Panc1 (cell line): ENCODE results near the gene NT5E. TPM values are rescaled to one million over a fixed set of nuclear protein-coding genes. Genes with fewer than 3 reads are reported as not detected.

Source experiments
- ATAC-seq: fragments of 200-7000 bp; cut with Tn5 transposase; 2 replicates; pipeline ENCODE4 v1.9.1; 2020; ENCODE audit warnings: mild to moderate bottlenecking, moderate library complexity
- BruUV-seq: library from RNA; stranded (reverse); fragments of 400-500 nt; replicated peaks from 2 replicates; lab custom pipeline; 2021; lab: Mats Ljungman, UMichigan
- CTCF ChIA-PET: fragments of 300-600 bp; sonication (Branson Sonifier 250); formaldehyde crosslinking; loops from one replicate; lab custom pipeline; 2022; ENCODE audit warnings: antibody characterized with exemption; lab: Charles Lee
- POLR2A ChIA-PET: fragments of 300-600 bp; sonication (Branson Sonifier 250); formaldehyde crosslinking; loops from one replicate; lab custom pipeline; 2022; ENCODE audit warnings: antibody characterized with exemption; lab: Charles Lee
- DNase-seq: peaks from one replicate; pipeline ENCODE4 v3.0.0-alpha.2; 2010; ENCODE audit warnings: low read depth, low spot score
- H3K27ac ChIP-seq: 2 replicates; pipeline ENCODE4 v1.5.1; 2011; ENCODE audit warnings: mild to moderate bottlenecking, low read length, inconsistent platforms
- H3K27me3 ChIP-seq: fragments of 200-500 bp; sonication (Bioruptor generic); 2 replicates; pipeline ENCODE4 v1.6.0; 2014; ENCODE audit warnings: low read length, inconsistent platforms; ENCODE audit not compliant: control insufficient read depth, insufficient read depth
- H3K36me3 ChIP-seq: fragments of 200-500 bp; sonication (Bioruptor generic); 2 replicates; pipeline ENCODE4 v1.5.1; 2014; ENCODE audit warnings: inconsistent platforms, mild to moderate bottlenecking, low read length, moderate library complexity; ENCODE audit not compliant: control insufficient read depth, insufficient read depth
- H3K4me1 ChIP-seq: 2 replicates; pipeline ENCODE4 v1.5.1; 2011; ENCODE audit warnings: inconsistent platforms, mild to moderate bottlenecking, low read length, moderate library complexity; ENCODE audit not compliant: control insufficient read depth, insufficient read depth
- H3K4me3 ChIP-seq, 2 experiments: 2 replicates each; pipeline ENCODE4 v1.5.1; 2011 to 2012; ENCODE audit warnings: low read depth in 2 of 2, low read length in 2 of 2, mild to moderate bottlenecking in 2 of 2, inconsistent platforms in 1 of 2, moderate library complexity in 1 of 2
- H3K9me3 ChIP-seq: fragments of 200-500 bp; sonication (Bioruptor generic); 2 replicates; pipeline ENCODE4 v1.5.1; 2014; ENCODE audit warnings: low read depth, mild to moderate bottlenecking, inconsistent platforms, low read length, moderate library complexity; ENCODE audit not compliant: control insufficient read depth, insufficient read depth
- POLR2AphosphoS5 ChIP-seq: IDR thresholded peaks from 2 replicates; pipeline ENCODE4 v1.6.1; 2012; ENCODE audit warnings: mild to moderate bottlenecking, low read depth, low read length, moderate library complexity
- SIN3A ChIP-seq: IDR thresholded peaks from 2 replicates; pipeline ENCODE4 v1.6.1; 2012; ENCODE audit warnings: low read depth, mild to moderate bottlenecking, low read length, moderate library complexity, borderline replicate concordance; ENCODE audit not compliant: insufficient read depth
- TCF7L2 ChIP-seq: IDR thresholded peaks from 2 replicates; pipeline ENCODE4 v1.6.1; 2011; ENCODE audit warnings: mild to moderate bottlenecking, low read depth, low read length, inconsistent platforms
- in situ Hi-C: cut with HindIII; loops from 2 replicates; pipeline ENCODE4 v1.10.0; 2016; ENCODE audit warnings: low sequenced_read_pairs, low pct_unique_long_range_greater_than_20kb
- intact Hi-C: fragments of 100-400 bp; cut with micrococcal nuclease; formaldehyde crosslinking; loops from one replicate; pipeline ENCODE4 v1.10.0; 2022; ENCODE audit not compliant: unreplicated experiment
- total RNA-seq: library from RNA; stranded (reverse); gene quantifications from one replicate; pipeline ENCODE4 v1.2.1, GENCODE V29; 2021; ENCODE audit not compliant: unreplicated experiment
- TF ChIP-seq, protein P1 (sequence below): fragments of 450-650 bp; IDR thresholded peaks from 2 replicates; pipeline ENCODE4 v1.5.1; 2017; ENCODE audit warnings: mild to moderate bottlenecking
- TF ChIP-seq, protein P2 (sequence below), 2 experiments: IDR thresholded peaks; 2 replicates each; pipeline ENCODE4 v1.6.1; 2011 to 2012; ENCODE audit warnings: low read depth in 2 of 2, control low read depth in 1 of 2, low read length in 1 of 2, mild to moderate bottlenecking in 1 of 2, moderate library complexity in 1 of 2; ENCODE audit not compliant: insufficient read depth in 1 of 2

Gene NT5E
- total RNA-seq, 1 experiment from 2014 or later, result 58.4 TPM

DNA sequence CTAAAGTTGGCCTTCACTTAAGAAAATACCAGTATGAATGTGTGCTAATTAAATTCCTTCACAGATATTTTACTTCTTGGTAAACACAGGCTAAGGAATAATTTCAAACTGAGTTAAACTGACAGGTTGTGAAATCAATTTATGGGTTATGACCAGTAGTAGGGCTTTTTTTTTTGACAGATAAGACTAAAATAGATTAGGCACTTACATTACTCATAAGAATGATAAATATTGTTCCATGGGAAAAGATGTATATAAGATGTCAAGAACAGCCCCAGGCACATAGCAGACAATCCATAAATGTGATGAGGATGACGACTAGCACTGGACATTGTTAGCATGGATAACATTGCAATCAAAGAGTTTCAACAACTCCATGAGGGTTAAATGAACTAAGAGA lies 22.9 kb downstream of the NT5E start:
- Histone ChIP-seq H3K27me3 (no peaks in the 10 kb centered on the region), H3K4me1 (peaks cover 19% of the 10 kb centered on the region), H3K36me3 (peaks cover 2% of the 10 kb centered on the region; the same call in 1 of the 2 replicates), H3K9me3 (no peaks in the 10 kb centered on the region), H3K27ac (no peak overlapping the region), H3K4me3 (no peak overlapping the region)
- intact Hi-C loops (no loop called here), in situ Hi-C loops (no loop called here)
- no TSS peak for BruUV-seq
- DNase-seq (no peak), ATAC-seq (no peak)
- ChIA-PET POLR2A (no interaction called here), CTCF (no interaction called here)
- no peak for TF ChIP-seq TCF7L2
- no peak for TF ChIP-seq SIN3A
- TF ChIP-seq, protein P1, sequence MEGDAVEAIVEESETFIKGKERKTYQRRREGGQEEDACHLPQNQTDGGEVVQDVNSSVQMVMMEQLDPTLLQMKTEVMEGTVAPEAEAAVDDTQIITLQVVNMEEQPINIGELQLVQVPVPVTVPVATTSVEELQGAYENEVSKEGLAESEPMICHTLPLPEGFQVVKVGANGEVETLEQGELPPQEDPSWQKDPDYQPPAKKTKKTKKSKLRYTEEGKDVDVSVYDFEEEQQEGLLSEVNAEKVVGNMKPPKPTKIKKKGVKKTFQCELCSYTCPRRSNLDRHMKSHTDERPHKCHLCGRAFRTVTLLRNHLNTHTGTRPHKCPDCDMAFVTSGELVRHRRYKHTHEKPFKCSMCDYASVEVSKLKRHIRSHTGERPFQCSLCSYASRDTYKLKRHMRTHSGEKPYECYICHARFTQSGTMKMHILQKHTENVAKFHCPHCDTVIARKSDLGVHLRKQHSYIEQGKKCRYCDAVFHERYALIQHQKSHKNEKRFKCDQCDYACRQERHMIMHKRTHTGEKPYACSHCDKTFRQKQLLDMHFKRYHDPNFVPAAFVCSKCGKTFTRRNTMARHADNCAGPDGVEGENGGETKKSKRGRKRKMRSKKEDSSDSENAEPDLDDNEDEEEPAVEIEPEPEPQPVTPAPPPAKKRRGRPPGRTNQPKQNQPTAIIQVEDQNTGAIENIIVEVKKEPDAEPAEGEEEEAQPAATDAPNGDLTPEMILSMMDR, result no peak
- TF ChIP-seq POLR2AphosphoS5, result no peak
- TF ChIP-seq, protein P2, sequence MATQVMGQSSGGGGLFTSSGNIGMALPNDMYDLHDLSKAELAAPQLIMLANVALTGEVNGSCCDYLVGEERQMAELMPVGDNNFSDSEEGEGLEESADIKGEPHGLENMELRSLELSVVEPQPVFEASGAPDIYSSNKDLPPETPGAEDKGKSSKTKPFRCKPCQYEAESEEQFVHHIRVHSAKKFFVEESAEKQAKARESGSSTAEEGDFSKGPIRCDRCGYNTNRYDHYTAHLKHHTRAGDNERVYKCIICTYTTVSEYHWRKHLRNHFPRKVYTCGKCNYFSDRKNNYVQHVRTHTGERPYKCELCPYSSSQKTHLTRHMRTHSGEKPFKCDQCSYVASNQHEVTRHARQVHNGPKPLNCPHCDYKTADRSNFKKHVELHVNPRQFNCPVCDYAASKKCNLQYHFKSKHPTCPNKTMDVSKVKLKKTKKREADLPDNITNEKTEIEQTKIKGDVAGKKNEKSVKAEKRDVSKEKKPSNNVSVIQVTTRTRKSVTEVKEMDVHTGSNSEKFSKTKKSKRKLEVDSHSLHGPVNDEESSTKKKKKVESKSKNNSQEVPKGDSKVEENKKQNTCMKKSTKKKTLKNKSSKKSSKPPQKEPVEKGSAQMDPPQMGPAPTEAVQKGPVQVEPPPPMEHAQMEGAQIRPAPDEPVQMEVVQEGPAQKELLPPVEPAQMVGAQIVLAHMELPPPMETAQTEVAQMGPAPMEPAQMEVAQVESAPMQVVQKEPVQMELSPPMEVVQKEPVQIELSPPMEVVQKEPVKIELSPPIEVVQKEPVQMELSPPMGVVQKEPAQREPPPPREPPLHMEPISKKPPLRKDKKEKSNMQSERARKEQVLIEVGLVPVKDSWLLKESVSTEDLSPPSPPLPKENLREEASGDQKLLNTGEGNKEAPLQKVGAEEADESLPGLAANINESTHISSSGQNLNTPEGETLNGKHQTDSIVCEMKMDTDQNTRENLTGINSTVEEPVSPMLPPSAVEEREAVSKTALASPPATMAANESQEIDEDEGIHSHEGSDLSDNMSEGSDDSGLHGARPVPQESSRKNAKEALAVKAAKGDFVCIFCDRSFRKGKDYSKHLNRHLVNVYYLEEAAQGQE (IDR thresholded peaks at IDR 0.05; ENCODE audit: insufficient read depth in 1 of 2, low read depth in 2 of 2, low read length in 1 of 2), result no peak

DNA sequence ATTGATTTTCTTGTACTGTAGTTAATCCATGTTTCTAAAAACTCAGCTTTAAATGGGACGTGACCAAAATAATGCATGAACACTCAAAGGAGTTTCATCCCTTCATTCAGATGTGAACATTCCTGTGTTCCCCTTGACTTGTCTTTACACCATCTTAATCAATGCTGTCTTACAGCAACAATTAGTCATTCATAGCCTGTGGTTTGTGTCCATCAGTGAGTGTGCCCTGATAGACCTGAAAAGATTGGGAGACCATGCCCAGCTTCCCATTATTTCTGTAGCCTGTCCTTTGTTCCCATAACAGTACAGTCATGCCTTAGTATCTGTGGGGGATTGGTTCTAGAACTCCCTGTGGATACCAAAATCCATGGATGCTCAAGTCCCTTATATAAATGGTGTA lies 23.9 kb downstream of the NT5E start:
- no peaks in the 10 kb centered on the region for H3K9me3 ChIP-seq
- in situ Hi-C loops, result no loop called here
- peaks cover 2% of the 10 kb centered on the region for H3K36me3 ChIP-seq
- H3K27me3 ChIP-seq, result no peaks in the 10 kb centered on the region
- no peak overlapping the region for H3K27ac ChIP-seq
- intact Hi-C loops, result no loop called here
- DNase-seq, result no peak
- CTCF ChIA-PET, result no interaction called here
- BruUV-seq, result no TSS peak
- ATAC-seq, result no peak
- TF ChIP-seq, protein P2 (IDR thresholded peaks at IDR 0.05; ENCODE audit: insufficient read depth in 1 of 2, low read depth in 2 of 2, low read length in 1 of 2), result no peak
- no peak for TF ChIP-seq POLR2AphosphoS5
- TF ChIP-seq, protein P1, result no peak
- no peak for TF ChIP-seq SIN3A
- H3K4me3 ChIP-seq, result no peak overlapping the region
- POLR2A ChIA-PET, result no interaction called here
- peaks cover 10% of the 10 kb centered on the region for H3K4me1 ChIP-seq
